B cell (primary cell): Measurements from ENCODE around the gene AKT1. TPM values are rescaled to one million over a fixed set of nuclear protein-coding genes. Genes with fewer than 3 reads are reported as not detected.
"Not testable (repeated sequence)": the region's sequence is repeated elsewhere in the genome, so short reads cannot be mapped to it uniquely, and the experiment has no call there.

Experiments
- ATAC-seq: fragments of 200-7000 bp; cut with Tn5 transposase; one replicate; pipeline ENCODE4 v1.10.0; 2021; ENCODE audit warnings: low read depth, mild to moderate bottlenecking, moderate number of reproducible peaks, moderate library complexity
- CTCF ChIA-PET: fragments of 350-600 bp; sonication (Branson Sonifier 250); formaldehyde crosslinking; loops from one replicate; lab custom pipeline; 2021; ENCODE audit warnings: antibody characterized with exemption, inconsistent platforms; lab: Charles Lee
- POLR2A ChIA-PET: fragments of 350-600 bp; sonication (Branson Sonifier 250); formaldehyde crosslinking; loops from one replicate; lab custom pipeline; 2021; ENCODE audit warnings: antibody characterized with exemption; lab: Charles Lee
- DNase-seq: peaks from one replicate; pipeline ENCODE4 v3.0.0; 2013
- H2AFZ ChIP-seq: 2 replicates; pipeline ENCODE4 v1.6.1; 2012; ENCODE audit warnings: mild to moderate bottlenecking, low read depth, low read length; ENCODE audit not compliant: insufficient read depth, poor library complexity, severe bottlenecking
- H3K27ac ChIP-seq, 2 donors: 1 replicate in 1 of 2; 2 replicates in 1 of 2; pipeline ENCODE4 v1.5.1; 2012 to 2013; ENCODE audit warnings: low read length in 2 of 2, mild to moderate bottlenecking in 2 of 2, moderate library complexity in 1 of 2
- H3K27me3 ChIP-seq, 4 experiments: fragments of 200-600 bp in 1 of 4; sonication (generic) in 1 of 4; replicated peaks in 1 of 4; 1 replicate in 2 of 4; 2 replicates in 2 of 4; pipeline versions ENCODE4 v1.6.1 to v1.7.0; 2013 to 2016; ENCODE audit warnings: low read length in 3 of 4, mild to moderate bottlenecking in 2 of 4, mixed read lengths in 1 of 4, moderate library complexity in 1 of 4; ENCODE audit not compliant: insufficient read depth in 4 of 4, control insufficient read depth in 3 of 4; ENCODE audit errors: control extremely low read depth in 1 of 4
- H3K36me3 ChIP-seq, 2 experiments: replicated peaks in 1 of 2; 1 replicate in 1 of 2; 2 replicates in 1 of 2; pipeline versions ENCODE4 v1.6.1 to v1.7.1; 2013; ENCODE audit warnings: low read length in 1 of 2; ENCODE audit not compliant: insufficient read depth in 2 of 2, control insufficient read depth in 1 of 2; ENCODE audit errors: control extremely low read depth in 1 of 2, extremely low read depth in 1 of 2
- H3K4me1 ChIP-seq, 2 donors: fragments of 200-600 bp in 1 of 2; sonication (generic) in 1 of 2; 1 replicate in 1 of 2; 2 replicates in 1 of 2; pipeline versions ENCODE4 v1.5.1 to v1.6.1; 2013 to 2017; ENCODE audit warnings: low read length in 2 of 2; ENCODE audit not compliant: control insufficient read depth in 2 of 2, insufficient read depth in 2 of 2
- H3K4me2 ChIP-seq: replicated peaks from 2 replicates; pipeline ENCODE3; 2012; ENCODE audit warnings: mild to moderate bottlenecking, low read depth, low read length; ENCODE audit not compliant: poor library complexity, severe bottlenecking
- H3K4me3 ChIP-seq, 5 experiments: fragments of 200-600 bp in 1 of 5; sonication (generic) in 1 of 5; 1 replicate in 3 of 5; 2 replicates in 2 of 5; pipeline versions ENCODE4 v1.5.1 to v1.7.0; 2011 to 2016; ENCODE audit warnings: low read length in 4 of 5, mild to moderate bottlenecking in 4 of 5, low read depth in 2 of 5, control low read depth in 1 of 5, moderate library complexity in 1 of 5; ENCODE audit not compliant: insufficient read depth in 1 of 5; ENCODE audit errors: control extremely low read depth in 1 of 5, extremely low read depth in 1 of 5
- H3K79me2 ChIP-seq: fragments of 200-600 bp; sonication (generic); one replicate; pipeline ENCODE4 v1.6.0; 2016; ENCODE audit warnings: low read length; ENCODE audit not compliant: control insufficient read depth, insufficient read depth
- H3K9ac ChIP-seq: fragments of 200-600 bp; sonication (generic); 2 replicates; pipeline ENCODE4 v1.6.1; 2017; ENCODE audit warnings: mild to moderate bottlenecking, low read length, moderate library complexity
- H3K9me3 ChIP-seq, 3 donors: one replicate each; pipeline versions ENCODE4 v1.6.1 to v1.7.1; 2013; ENCODE audit warnings: low read length in 2 of 3; ENCODE audit not compliant: control insufficient read depth in 2 of 3, insufficient read depth in 1 of 3; ENCODE audit errors: control extremely low read depth in 1 of 3
- H4K20me1 ChIP-seq: 2 replicates; pipeline ENCODE4 v1.6.0; 2012; ENCODE audit warnings: mild to moderate bottlenecking, low read length; ENCODE audit not compliant: insufficient read depth, control insufficient read depth, poor library complexity, severe bottlenecking
- H3K27ac Mint-ChIP-seq: one replicate; pipeline ENCODE4 v1.8.0; 2021; ENCODE audit warnings: mixed read lengths
- H3K27me3 Mint-ChIP-seq: one replicate; pipeline ENCODE4 v1.8.0; 2021; ENCODE audit warnings: mixed read lengths
- H3K4me1 Mint-ChIP-seq: one replicate; pipeline ENCODE4 v1.8.0; 2021; ENCODE audit warnings: mixed read lengths
- H3K4me3 Mint-ChIP-seq: one replicate; pipeline ENCODE4 v1.8.0; 2021; ENCODE audit warnings: mixed read lengths
- H3K9me3 Mint-ChIP-seq: one replicate; pipeline ENCODE4 v1.8.0; 2022; ENCODE audit warnings: mixed read lengths; ENCODE audit not compliant: insufficient read depth
- EZH2 ChIP-seq: IDR thresholded peaks from 2 replicates; pipeline ENCODE4 v1.6.1; 2012; ENCODE audit warnings: borderline replicate concordance, low read depth, mild to moderate bottlenecking, moderate library complexity, low read length; ENCODE audit not compliant: insufficient read depth, poor library complexity, severe bottlenecking
- WGBS: methylation state at CpG from one replicate; pipeline ENCODE4 v1.1.5; 2013; ENCODE audit warnings: missing lambda C conversion rate; ENCODE audit not compliant: insufficient coverage; 5-methylcytosine and 5-hydroxymethylcytosine counted together
- intact Hi-C: fragments of 100-400 bp; cut with micrococcal nuclease; formaldehyde crosslinking; loops from one replicate; pipeline ENCODE4 v1.10.0; 2022
- polyA plus RNA-seq: library from polyadenylated mRNA; depleted of rRNA; stranded (reverse); fragments of >200 nt; gene quantifications from 2 replicates; pipeline ENCODE4 v1.2.3, GENCODE V29; 2012
- total RNA-seq, 2 donors: library from RNA; stranded (reverse); fragments of 120-200 nt in 1 of 2; gene quantifications; 1 replicate in 1 of 2; 2 replicates in 1 of 2; pipeline versions ENCODE4 v1.2.3 to v1.2.4, GENCODE V29; 2013 to 2022
- TF ChIP-seq, protein P1 (sequence below): fragments of 200-600 bp; IDR thresholded peaks from one replicate; pipeline ENCODE4 v1.8.0; 2022; ENCODE audit warnings: antibody characterized with exemption, mild to moderate bottlenecking

AKT1 gene
- total and polyA plus RNA-seq, 2 donors (not counting 1 experiment from before 2014, with no cell fraction given), result 71.1 to 90.1 TPM

DNA sequence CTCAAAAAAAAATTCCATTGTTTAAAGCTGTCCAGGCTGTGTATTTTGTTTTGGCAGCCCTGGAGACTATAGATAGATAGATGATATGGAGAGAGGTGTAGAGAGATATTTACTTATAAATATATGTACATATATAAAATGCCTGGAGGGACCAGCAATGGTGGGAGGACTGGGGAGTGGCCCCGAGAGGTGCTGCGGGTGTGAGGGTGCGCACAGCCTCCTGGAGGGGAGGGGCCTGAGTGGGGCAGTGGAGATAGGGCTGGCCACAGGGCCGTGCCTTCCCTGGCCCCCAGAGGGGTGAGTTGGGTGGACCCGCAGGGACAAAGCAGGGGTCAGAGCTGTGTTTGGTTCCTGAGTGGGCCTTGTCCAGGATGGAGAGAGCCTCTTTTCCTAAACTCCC lies 65.1 kb downstream of the AKT1 start:
- Histone ChIP-seq H3K9ac (no peak overlapping the region), H3K27me3 (peaks cover 0 to 3% (median 0%) of the 10 kb centered on the region in 4 experiments), H3K36me3 (no peaks in the 10 kb centered on the region), H3K4me1 (no peaks in the 10 kb centered on the region), H3K9me3 (no peaks in the 10 kb centered on the region), H3K4me3 (no peak overlapping the region), H3K79me2 (no peaks in the 10 kb centered on the region), H3K27ac (no peak overlapping the region), H4K20me1 (no peaks in the 10 kb centered on the region), H2AFZ (no peak overlapping the region), H3K4me2 (no peak overlapping the region)
- POLR2A ChIA-PET, result no interaction called here
- CTCF ChIA-PET, result no interaction called here
- DNase-seq (no peak), ATAC-seq (no peak)
- no peaks in the 10 kb centered on the region for H3K9me3 Mint-ChIP-seq
- peaks cover 8% of the 10 kb centered on the region for H3K27me3 Mint-ChIP-seq
- TF ChIP-seq, protein P1, sequence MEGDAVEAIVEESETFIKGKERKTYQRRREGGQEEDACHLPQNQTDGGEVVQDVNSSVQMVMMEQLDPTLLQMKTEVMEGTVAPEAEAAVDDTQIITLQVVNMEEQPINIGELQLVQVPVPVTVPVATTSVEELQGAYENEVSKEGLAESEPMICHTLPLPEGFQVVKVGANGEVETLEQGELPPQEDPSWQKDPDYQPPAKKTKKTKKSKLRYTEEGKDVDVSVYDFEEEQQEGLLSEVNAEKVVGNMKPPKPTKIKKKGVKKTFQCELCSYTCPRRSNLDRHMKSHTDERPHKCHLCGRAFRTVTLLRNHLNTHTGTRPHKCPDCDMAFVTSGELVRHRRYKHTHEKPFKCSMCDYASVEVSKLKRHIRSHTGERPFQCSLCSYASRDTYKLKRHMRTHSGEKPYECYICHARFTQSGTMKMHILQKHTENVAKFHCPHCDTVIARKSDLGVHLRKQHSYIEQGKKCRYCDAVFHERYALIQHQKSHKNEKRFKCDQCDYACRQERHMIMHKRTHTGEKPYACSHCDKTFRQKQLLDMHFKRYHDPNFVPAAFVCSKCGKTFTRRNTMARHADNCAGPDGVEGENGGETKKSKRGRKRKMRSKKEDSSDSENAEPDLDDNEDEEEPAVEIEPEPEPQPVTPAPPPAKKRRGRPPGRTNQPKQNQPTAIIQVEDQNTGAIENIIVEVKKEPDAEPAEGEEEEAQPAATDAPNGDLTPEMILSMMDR, result no peak
- no peak for TF ChIP-seq EZH2
- no peak overlapping the region for H3K4me3 Mint-ChIP-seq
- WGBS, result 88% methylated on average over 5 of the region's 5 CpGs
- H3K4me1 Mint-ChIP-seq, result no peaks in the 10 kb centered on the region
- intact Hi-C loops, result no loop called here
- H3K27ac Mint-ChIP-seq, result no peak overlapping the region

DNA sequence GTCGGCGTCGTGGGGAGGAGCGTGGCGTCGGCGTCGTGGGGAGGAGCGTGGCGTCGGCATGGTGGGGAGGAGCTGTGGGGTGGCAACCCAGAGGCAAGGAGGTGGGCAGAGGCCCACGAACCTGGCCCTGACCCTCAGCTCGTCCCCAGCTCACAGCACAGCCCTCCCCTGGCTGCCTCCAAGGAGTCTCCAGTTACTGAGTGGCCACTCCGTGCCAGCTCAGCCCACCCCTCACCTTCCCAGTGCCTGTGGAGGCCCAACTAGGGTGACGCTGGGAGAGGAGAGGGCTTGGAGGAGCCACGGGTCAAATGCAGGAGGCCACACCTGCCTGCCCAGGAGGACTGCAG lies 65.7 kb downstream of the AKT1 start:
- Histone ChIP-seq H2AFZ (no peak overlapping the region), H3K27ac (no peak overlapping the region), H3K4me3 (no peak overlapping the region), H3K79me2 (no peaks in the 10 kb centered on the region), H3K36me3 (no peaks in the 10 kb centered on the region), H3K27me3 (peaks cover 0 to 6% (median 3%) of the 10 kb centered on the region in 4 experiments), H3K4me1 (peaks cover under 1 to 2% of the 10 kb centered on the region in 2 donors), H3K9ac (no peak overlapping the region), H3K9me3 (no peaks in the 10 kb centered on the region), H3K4me2 (no peak overlapping the region), H4K20me1 (no peaks in the 10 kb centered on the region)
- WGBS, result 99% methylated on average over 14 of the region's 16 CpGs
- Mint-ChIP-seq H3K27me3 (peaks cover 8% of the 10 kb centered on the region), H3K27ac (no peak overlapping the region), H3K4me1 (peaks cover 3% of the 10 kb centered on the region), H3K4me3 (no peak overlapping the region), H3K9me3 (no peaks in the 10 kb centered on the region)
- TF ChIP-seq, protein P1, result no peak
- TF ChIP-seq EZH2, result no peak
- ChIA-PET POLR2A (interaction anchor here (0.5 kb wide), 1 partner anchor 23 kb away, joined by 5 read pairs; the partner anchor contains the start of gene SIVA1), CTCF (no interaction called here)
- DNase-seq, result no peak
- no peak for ATAC-seq
- intact Hi-C loops, result no loop called here

DNA sequence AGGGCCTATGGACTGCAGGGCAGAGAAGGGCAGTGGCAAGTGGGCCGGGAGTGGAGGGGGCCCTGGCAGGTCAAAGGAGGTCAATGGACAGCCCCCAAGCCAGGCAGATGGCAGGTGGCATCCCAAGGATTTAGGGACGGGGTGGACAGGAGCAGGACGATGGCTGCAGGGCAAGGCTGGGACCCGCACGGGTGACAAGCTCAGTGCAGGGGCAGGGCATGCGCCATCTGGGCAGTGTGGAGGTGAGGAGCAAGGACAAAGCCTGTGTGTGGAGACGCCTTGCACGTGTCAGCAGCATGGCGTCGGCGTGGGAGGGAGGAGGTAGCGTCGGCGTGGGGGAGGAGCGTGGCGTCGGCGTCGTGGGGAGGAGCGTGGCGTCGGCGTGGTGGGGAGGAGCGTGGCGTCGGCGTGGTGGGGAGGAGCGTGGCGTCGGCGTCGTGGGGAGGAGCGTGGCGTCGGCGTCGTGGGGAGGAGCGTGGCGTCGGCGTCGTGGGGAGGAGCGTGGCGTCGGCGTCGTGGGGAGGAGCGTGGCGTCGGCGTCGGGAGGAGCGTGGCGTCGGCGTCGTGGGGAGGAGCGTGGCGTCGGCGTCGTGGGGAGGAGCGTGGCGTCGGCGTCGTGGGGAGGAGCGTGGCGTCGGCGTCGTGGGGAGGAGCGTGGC lies 66.2 kb downstream of the AKT1 start:
- H3K4me3 ChIP-seq, H3K9ac ChIP-seq, DNase-seq, CTCF ChIA-PET, ATAC-seq, H3K27ac Mint-ChIP-seq, H3K27me3 Mint-ChIP-seq, H3K79me2 ChIP-seq, H3K9me3 Mint-ChIP-seq, H3K27me3 ChIP-seq, H3K4me1 ChIP-seq, H3K4me3 Mint-ChIP-seq, H2AFZ ChIP-seq, H3K36me3 ChIP-seq, H3K4me2 ChIP-seq, H3K27ac ChIP-seq, H4K20me1 ChIP-seq, H3K4me1 Mint-ChIP-seq, intact Hi-C loops, H3K9me3 ChIP-seq: not testable (repeated sequence)
- POLR2A ChIA-PET, result interaction anchor here (0.5 kb wide), 1 partner anchor 24 kb away, joined by 5 read pairs; the partner anchor contains the start of gene SIVA1
- WGBS, result 94% methylated on average over 8 of the region's 73 CpGs
